ENCODE data around the gene DNAJB5.
A peak's percentile ranks its signal among the peaks of the same experiment; 100 is the strongest.
"Not testable (repeated sequence)": the region's sequence is repeated elsewhere in the genome, so short reads cannot be mapped to it uniquely, and the experiment has no call there.

Gene DNAJB5

GRCh38 chr9:34989003-34989945 lies at the start of gene DNAJB5:
TSS of gene DNAJB5 (plus strand) at chr9:34989745. CDS start at chr9:34990631, 886 bp downstream.
- DNase-seq (ENCODE audit: low read depth, low spot score), result peak; percentile 99

GRCh38 chr9:34939989-34940388 lies 49.6 kb upstream of the DNAJB5 start:
- DNase-seq (ENCODE audit: low read depth, low spot score), result not testable (repeated sequence)

- DNase-seq (ENCODE audit: low read depth, low spot score), result no peak
Measured at GRCh38 chr9:34948451-34948850, 41.1 kb upstream of the DNAJB5 start.

DNA sequence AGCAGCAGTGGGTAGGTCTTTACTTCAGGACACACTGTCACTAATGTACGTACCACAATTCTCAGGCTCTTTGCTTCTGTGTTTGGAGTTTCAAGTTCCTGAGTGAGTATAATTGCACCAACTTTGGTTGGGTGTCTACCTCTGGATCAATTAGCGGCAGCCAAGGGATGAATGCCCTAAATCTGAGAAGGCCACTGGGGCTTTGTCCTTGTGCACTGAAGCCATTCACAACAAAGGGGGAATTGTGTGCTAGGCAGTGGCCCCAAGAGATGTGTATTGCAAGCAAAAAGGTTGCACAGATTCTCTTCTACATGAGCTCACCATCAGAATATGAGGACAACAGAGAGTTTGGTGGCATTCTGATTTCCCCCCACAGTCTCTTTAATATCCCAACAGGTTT lies 35.3 kb upstream of the DNAJB5 start:
- DNase-seq (ENCODE audit: low read depth, low spot score), result no peak

DNA sequence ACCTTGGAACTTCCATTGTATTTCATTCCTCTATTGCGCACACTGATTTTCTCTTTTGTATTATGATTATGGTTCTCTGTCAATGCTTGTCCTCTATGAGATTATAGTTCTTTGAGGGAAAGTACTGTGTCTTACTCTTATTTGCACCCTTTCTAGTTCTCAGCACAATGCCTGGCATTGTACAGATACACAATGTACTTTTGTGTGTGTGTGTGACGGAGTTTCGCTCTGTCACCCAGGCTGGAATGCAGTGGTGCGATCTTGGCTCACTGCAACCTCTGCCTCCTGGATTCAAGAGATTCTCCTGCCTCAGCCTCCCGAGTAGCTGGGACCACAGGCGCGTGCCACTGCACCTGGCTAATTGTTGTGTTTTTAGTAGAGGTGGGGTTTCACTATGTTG lies 33.5 kb upstream of the DNAJB5 start:
- DNase-seq (ENCODE audit: low read depth, low spot score), result not testable (repeated sequence)

DNA sequence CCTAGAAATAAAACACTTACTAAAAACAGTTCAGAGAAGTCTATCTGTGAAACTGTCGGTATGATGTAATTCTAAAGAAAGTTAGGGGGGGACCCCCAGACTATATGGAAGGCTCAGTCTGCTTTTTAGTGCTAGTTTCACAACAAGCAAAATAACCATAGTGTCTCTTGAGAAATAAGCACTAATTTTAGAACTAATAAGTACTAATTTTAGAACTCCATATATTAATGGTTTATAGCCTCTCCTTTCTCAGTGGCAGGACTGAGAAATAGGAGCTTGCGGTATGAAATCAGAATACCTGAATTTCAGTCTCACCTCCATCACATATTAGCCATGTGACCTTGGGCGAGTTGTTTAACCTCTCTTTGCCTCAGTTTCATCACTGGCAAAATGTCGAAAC lies 32.9 kb upstream of the DNAJB5 start:
- DNase-seq (ENCODE audit: low read depth, low spot score), result no peak

GRCh38 chr9:34957492-34958410 lies 31.8 kb upstream of the DNAJB5 start, which contains the start of gene PHF24:
TSS of gene PHF24 (plus strand) at chr9:34958285. CDS start at chr9:34971299, 13,014 bp downstream.
- no peak for DNase-seq (ENCODE audit: low read depth, low spot score)

DNA sequence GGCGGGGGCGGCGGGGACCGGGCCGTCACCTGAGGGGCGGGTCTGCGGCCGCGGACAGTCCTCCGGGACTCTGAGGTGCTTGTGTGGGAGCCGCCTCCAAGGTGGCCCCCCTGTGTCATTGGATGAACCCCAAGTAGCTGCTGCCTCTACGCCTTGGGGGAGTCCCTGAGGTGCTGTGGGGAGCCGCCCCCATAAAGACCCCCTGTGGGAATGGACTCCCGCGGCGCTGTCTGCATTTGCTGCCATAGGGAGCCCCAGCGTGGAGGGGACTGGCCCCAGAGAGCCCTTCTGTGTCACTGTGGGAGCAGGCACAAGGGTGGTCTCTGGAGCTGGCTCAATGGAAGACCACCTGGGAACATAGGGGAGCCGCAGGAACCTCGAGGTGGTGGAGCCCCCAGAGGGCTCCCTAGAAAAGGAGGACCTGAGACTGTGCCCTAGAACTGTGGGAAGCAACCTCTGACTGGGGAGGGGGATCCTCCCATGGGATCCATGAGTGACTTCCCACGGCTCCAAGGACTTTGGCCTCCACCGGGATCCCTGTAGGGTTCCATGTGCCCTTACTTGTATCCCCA lies 31.0 kb upstream of the DNAJB5 start:
- DNase-seq (ENCODE audit: low read depth, low spot score), result no peak

DNA sequence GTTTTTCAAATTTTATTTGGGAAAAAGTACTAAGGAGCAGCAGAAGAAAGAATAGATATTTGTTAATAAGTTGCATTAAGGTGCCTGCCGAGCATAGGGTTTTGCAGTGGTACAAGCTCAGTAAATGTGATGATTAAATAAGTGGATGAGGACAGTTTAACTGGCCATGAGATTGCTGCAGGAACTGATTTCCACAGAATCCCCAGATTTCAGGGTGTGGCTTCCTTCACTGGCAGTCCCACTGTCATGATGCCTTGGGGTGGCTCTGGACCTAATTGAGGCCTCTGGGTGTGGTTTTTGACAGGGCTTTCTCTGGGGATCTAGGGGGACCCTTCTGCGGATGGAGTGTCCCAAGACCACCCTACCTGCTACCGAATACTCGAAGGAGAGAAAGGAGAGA lies 30.1 kb upstream of the DNAJB5 start:
- no peak for DNase-seq (ENCODE audit: low read depth, low spot score)

- DNase-seq (ENCODE audit: low read depth, low spot score), result no peak
Measured at GRCh38 chr9:34961574-34962490, 27.7 kb upstream of the DNAJB5 start.

DNA sequence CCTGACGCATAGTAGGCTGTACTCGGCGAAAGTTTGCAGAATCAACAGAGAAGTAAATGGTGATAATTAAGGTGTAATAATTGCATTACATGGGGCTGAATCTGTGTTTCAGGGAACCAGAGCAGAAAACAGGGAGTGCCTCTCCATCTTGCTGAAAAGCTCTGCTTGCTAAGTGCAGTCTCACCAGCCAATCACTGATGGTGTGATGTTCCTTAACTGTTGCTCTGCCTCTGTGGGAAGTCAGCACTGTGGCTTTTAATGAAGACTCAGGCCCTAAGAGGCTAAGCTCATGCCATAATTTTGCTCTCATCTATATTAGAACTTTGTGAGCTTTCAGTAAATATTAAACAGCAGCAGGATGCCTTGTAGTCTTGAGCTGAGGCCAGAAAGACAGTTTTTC lies 27.0 kb upstream of the DNAJB5 start:
- no peak for DNase-seq (ENCODE audit: low read depth, low spot score)

DNA sequence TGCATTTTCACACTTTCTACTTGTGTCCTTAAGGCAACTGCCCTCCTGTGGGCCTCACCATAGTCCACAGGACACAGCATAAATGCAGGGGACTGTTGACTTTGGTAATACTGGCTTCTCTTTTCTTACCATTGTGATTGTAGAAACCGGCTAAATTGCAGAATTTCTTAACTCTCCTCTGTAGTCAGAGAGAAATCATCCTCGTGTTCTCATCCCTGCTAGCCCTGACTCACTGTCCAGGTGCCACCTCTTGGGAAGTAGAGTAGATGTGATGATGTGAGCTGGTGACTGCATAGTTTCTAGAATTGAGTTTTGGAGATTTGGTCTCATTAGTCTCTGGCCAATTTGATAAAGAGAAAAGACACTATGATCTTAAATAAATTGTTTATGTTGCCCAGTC lies 26.0 kb upstream of the DNAJB5 start:
- no peak for DNase-seq (ENCODE audit: low read depth, low spot score)

DNA sequence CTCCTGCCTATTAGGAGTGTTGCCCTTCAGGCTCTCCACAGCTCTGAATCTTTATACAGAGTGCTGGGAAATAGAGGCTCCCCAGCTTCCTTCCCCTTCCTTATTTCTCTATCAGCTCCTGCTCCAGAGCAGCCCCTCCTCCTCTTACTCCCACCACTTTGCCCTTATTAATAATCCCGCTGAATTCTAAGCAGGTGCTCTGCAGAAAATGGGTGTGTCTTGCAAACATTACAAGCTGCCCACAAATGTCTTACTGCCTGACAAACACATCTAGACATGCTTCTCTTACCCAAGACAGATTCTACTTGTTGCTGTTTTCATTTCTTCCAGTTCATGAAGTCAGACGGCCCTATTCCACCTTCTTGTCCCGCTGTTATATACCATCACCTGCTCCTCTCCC lies 25.1 kb upstream of the DNAJB5 start:
- no peak for DNase-seq (ENCODE audit: low read depth, low spot score)

DNA sequence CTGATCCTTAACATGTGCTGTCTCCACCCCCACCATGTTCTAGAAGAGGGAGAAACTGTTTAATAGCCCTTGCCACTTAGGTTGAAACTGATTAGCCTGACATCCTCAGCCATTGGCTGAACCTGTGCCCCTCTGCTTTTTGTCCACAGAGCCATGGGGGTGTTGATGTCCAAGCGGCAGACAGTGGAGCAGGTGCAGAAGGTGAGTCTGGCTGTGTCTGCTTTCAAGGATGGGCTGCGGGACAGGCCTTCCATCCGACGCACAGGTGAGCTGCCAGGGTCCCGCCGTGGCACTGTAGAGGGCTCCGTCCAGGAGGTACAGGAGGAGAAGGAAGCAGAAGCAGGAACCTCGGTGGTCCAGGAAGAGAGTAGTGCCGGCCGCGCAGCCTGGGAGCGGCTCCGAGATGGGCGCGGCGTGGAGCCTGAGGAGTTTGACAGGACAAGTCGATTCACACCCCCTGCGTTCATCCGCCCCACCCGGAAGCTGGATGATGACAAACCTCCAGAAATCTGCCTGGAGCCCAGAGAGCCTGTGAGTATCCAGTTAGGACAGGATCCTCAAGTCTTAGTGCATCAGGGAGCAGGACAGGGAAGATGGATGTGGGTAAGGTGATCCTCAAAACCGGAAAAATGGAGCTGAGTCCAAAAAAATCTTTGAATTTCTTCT lies 18.3 kb upstream of the DNAJB5 start:
- DNase-seq (ENCODE audit: low read depth, low spot score), result no peak

DNA sequence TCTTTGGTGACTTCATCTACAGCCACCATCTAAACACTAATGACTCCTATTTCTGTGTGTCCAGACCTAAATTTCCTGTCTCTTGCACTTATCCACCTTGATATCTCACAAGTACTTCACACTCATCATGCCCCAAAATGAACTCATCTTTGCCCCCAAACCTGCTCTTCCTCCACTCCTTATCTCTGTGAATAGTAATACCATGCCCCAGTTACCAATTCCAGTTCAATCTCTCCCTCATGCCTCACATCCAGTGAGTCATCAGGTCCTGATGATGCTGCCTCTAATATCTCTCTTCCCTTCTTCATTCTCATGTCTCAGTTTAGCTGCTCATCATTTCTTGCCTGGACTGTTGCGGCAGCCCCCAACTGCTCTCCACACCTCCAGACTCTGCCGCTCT lies 14.9 kb upstream of the DNAJB5 start:
- DNase-seq (ENCODE audit: low read depth, low spot score), result no peak

DNA sequence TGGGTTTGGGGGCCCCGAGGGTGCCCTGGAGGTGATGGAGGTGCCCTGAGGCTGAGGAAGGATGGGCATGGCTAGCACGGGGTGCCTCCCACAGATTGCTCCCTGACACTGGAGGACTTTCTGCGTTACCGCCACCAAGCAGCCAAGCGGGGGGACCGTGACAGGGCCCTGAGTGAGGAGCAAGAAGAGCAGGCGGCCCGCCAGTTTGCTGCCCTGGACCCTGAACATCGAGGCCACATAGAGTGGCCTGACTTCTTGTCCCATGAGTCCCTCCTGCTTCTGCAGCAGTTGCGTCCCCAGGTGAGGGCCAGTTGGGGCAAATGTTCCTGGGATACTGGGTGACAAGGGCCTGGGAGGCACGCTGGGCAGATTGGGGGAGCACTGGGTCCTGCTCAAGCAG lies 13.1 kb upstream of the DNAJB5 start:
- no peak for DNase-seq (ENCODE audit: low read depth, low spot score)

- no peak for DNase-seq (ENCODE audit: low read depth, low spot score)
Measured at GRCh38 chr9:34976992-34977391, 12.6 kb upstream of the DNAJB5 start.

DNA sequence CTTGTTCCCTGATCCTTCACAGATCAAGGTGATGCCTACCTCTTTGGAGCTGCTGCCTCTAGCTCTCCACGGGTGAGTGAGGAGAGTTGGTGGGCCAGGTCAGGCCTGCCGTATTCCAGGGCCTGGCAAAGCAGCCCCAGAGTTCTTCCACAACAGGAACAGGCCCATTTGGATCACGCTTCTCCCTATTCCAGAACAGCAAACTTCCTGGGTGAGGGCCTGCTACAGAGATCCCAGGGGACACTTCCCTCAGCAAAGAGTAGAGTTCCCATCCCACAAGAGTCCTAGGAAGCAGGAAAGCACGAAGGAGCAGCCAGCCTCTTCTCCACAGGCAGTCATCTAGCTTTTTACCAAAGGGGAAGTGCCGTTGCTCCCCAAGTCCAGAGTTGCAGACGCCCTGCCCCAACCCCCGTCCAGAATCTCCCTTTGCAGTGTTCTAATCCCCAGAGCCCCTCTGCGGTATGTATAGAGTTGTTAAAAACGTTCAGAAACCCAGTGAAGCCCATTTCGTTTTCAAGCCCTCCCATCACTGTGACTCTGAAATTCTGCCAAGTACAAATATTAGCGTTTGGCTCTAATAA lies 9.3 kb upstream of the DNAJB5 start:
- no peak for DNase-seq (ENCODE audit: low read depth, low spot score)

DNA sequence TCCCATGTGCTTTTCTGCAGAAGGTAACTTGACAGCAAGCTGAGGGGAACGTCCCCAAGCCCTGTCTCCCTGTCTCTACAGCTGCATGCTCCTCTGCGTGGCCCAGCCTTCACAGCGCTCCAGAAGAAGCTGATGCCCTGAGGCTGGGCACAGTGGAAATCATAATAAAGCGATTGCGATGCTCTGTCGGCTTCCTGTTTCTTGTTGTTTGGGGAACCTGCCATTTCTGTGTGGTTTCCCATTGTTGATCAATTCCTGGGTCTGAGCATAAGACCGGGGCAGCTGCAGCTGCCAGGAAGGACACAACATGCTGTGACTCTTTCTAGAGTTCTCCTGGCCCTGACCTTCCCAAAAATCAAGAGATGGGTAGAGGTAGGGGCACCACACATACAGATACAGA lies 7.2 kb upstream of the DNAJB5 start:
- DNase-seq (ENCODE audit: low read depth, low spot score), result no peak

- no peak for DNase-seq (ENCODE audit: low read depth, low spot score)
Measured at GRCh38 chr9:34983209-34983608, 6.3 kb upstream of the DNAJB5 start.
